HL-60 (cell line): ENCODE results near the gene CYP4Z1.
"Not testable (repeated sequence)": the region's sequence is repeated elsewhere in the genome, so short reads cannot be mapped to it uniquely, and the experiment has no call there.

ENCODE experiments used
- CTCF ChIP-seq: IDR thresholded peaks from one replicate; pipeline ENCODE4 v1.5.1; 2011; ENCODE audit warnings: low read length, control low read depth, inconsistent platforms; ENCODE audit not compliant: insufficient read depth
- SPI1 ChIP-seq: IDR thresholded peaks from 2 replicates; pipeline ENCODE4 v1.6.1; 2012; ENCODE audit warnings: low read depth, mild to moderate bottlenecking, borderline replicate concordance

- TF ChIP-seq CTCF, SPI1: not testable (repeated sequence)
Measured at GRCh38 chr1:47128854-47129253, 61.8 kb downstream of the CYP4Z1 start.
